ENCODE data around the gene PRSS12. TPM values are rescaled to one million over a fixed set of nuclear protein-coding genes. Genes with fewer than 3 reads are reported as not detected.
"Not testable (repeated sequence)": the region's sequence is repeated elsewhere in the genome, so short reads cannot be mapped to it uniquely, and the experiment has no call there.

The PRSS12 gene
- total RNA-seq, 1 donor from 2014 or later, result not detected

DNA sequence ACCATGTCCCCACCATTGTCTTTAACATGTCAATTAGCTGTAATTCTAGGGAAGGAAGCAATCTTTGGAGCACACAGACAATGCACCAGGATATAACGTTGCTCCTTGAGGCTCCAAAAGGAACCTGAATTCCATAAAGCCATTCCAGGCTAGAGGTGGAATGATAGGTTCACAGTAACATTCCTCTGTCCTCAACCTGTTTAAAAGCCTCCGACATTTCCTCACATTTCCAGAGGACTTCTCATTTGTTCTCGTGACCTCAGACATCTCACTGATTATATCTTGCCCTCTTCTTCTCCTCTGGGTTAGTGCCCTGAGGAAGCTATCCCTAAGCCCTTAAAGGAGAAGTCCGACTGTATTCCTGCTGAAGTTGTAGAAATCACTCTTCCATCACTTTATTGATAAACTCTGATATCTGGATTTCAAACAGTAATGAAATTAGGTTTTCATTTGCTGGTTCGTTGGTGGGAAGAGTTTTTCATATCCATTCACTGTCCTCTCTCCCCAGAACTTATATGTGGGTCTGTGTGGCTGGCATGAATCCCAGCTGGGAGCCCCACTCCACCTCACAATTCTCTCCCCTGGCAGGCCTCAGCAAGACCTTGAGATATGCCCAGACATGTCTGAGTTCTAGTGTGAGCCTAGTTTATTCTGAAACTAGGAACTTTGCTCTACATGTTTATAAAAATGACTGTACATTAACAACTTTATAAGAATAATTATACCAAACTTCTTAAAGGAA, 44.2 kb upstream of the PRSS12 start:
- no peak for TF ChIP-seq CTCF (IDR thresholded peaks at IDR 0.05)
- H3K27ac Mint-ChIP-seq, result no peak overlapping the region
- DNase-seq, result no peak
- ChIA-PET CTCF (no interaction called here), POLR2A (no interaction called here)
- peaks cover 6% of the 10 kb centered on the region for H3K27me3 Mint-ChIP-seq
- H3K4me3 Mint-ChIP-seq, result no peak overlapping the region
- no peaks in the 10 kb centered on the region for H3K4me1 Mint-ChIP-seq
- H3K9me3 Mint-ChIP-seq, result peaks cover 3% of the 10 kb centered on the region
- ATAC-seq (ENCODE audit: low read depth), result no peak
- intact Hi-C loops (cut with micrococcal nuclease), result no loop called here
- H3K36me3 Mint-ChIP-seq (ENCODE audit: low read depth), result no peaks in the 10 kb centered on the region

GRCh38 chr4:118395057-118395644, 42.3 kb upstream of the PRSS12 start:
- no peaks in the 10 kb centered on the region for H3K4me1 Mint-ChIP-seq
- no peak for ATAC-seq (ENCODE audit: low read depth)
- no peak for TF ChIP-seq CTCF (IDR thresholded peaks at IDR 0.05)
- CTCF ChIA-PET, result no interaction called here
- H3K27ac Mint-ChIP-seq, result no peak overlapping the region
- POLR2A ChIA-PET, result no interaction called here
- no peak for DNase-seq
- H3K36me3 Mint-ChIP-seq (ENCODE audit: low read depth), result no peaks in the 10 kb centered on the region
- H3K4me3 Mint-ChIP-seq, result no peak overlapping the region
- intact Hi-C loops (cut with micrococcal nuclease), result no loop called here
- H3K27me3 Mint-ChIP-seq, result no peaks in the 10 kb centered on the region
- peaks cover 3% of the 10 kb centered on the region for H3K9me3 Mint-ChIP-seq

DNA sequence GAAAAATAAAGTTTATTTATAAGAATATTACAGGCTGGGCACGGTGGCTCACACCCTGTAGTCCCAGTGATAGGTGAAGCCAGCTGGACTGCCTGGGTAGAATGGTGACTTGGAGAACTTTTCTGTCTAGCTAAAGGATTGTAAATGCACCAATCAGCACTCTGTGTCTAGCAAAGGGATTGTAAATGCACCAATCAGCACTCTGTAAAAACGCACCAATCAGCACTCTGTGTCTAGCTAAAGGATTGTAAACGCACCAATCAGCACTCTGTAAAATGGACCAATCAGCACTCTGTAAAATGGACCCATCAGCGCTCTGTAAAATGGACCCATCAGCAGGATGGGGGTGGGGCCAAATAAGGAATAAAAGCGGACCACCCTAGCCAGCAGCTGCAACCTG, 39.7 kb upstream of the PRSS12 start:
- H3K36me3 Mint-ChIP-seq (ENCODE audit: low read depth); H3K27me3 Mint-ChIP-seq: not testable (repeated sequence)

DNA sequence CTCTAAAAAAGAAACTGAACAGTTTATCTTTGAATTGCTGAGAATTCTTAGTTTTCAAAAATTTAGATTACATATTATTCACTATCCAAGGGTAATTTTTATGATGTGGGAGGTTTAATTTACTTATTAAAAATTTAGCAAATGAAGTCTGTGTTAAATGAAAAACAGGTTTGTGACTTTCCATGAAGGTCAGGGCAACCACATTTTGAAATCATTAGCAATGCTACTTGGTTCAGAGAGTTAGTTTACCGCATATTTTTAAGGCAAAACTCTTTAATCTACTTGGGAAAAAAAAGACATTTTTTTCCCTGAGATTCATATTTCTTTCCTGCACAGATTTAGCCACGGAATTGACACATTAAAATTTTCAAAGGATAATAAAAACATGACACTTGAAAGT, 37.3 kb upstream of the PRSS12 start:
- CTCF ChIA-PET, result no interaction called here
- no peaks in the 10 kb centered on the region for H3K4me1 Mint-ChIP-seq

More for the DNA sequence above, 39.7 kb upstream of the PRSS12 start:
- DNase-seq; POLR2A ChIA-PET; intact Hi-C loops (cut with micrococcal nuclease); H3K27ac Mint-ChIP-seq; H3K9me3 Mint-ChIP-seq; CTCF ChIA-PET; H3K4me1 Mint-ChIP-seq; H3K4me3 Mint-ChIP-seq; ATAC-seq (ENCODE audit: low read depth): not testable (repeated sequence)

GRCh38 chr4:118389721-118390120, 36.9 kb upstream of the PRSS12 start:
- Mint-ChIP-seq H3K9me3 (peaks cover 13% of the 10 kb centered on the region), H3K4me3 (no peak overlapping the region), H3K4me1 (no peaks in the 10 kb centered on the region), H3K27me3 (peaks cover 2% of the 10 kb centered on the region), H3K27ac (no peak overlapping the region), H3K36me3 (ENCODE audit: low read depth) (no peaks in the 10 kb centered on the region)
- ATAC-seq (ENCODE audit: low read depth) (no peak), DNase-seq (no peak)
- intact Hi-C loops (cut with micrococcal nuclease), result no loop called here
- POLR2A ChIA-PET, result no interaction called here
- no peak for TF ChIP-seq CTCF (IDR thresholded peaks at IDR 0.05)
- CTCF ChIA-PET, result no interaction called here

More for the DNA sequence above, 37.3 kb upstream of the PRSS12 start:
- Mint-ChIP-seq H3K9me3 (peaks cover 13% of the 10 kb centered on the region), H3K4me3 (no peak overlapping the region), H3K36me3 (ENCODE audit: low read depth) (no peaks in the 10 kb centered on the region), H3K27ac (no peak overlapping the region), H3K27me3 (no peaks in the 10 kb centered on the region)
- intact Hi-C loops (cut with micrococcal nuclease), result no loop called here
- no peak for ATAC-seq (ENCODE audit: low read depth)
- POLR2A ChIA-PET, result no interaction called here
- no peak for DNase-seq
- TF ChIP-seq CTCF (IDR thresholded peaks at IDR 0.05), result no peak
